Measurements from ENCODE around the gene ESR2.

The ESR2 gene

GRCh38 chr14:64217308-64217707 lies 76.9 kb downstream of the ESR2 start:
- Histone ChIP-seq H3K9me3 (ENCODE audit: control insufficient read depth, insufficient read depth, low read length) (no peaks in the 10 kb centered on the region), H3K36me3 (ENCODE audit: control insufficient read depth, low read length) (peaks cover 98% of the 10 kb centered on the region), H3F3A (ENCODE audit: control insufficient read depth, insufficient read depth) (peaks cover 29% of the 10 kb centered on the region)

GRCh38 chr14:64215978-64216377 lies 78.2 kb downstream of the ESR2 start:
- H3F3A ChIP-seq (ENCODE audit: control insufficient read depth, insufficient read depth), result peaks cover 32% of the 10 kb centered on the region
- peak overlapping the region; percentile 90 for H3K27ac ChIP-seq (ENCODE audit: low read depth, low read length)
- H3K4me1 ChIP-seq (ENCODE audit: control insufficient read depth, low read length), result peaks cover 72% of the 10 kb centered on the region
- no peak for TF ChIP-seq EZH2phosphoT487 (IDR thresholded peaks at IDR 0.05; ENCODE audit: borderline replicate concordance, low read length)
- no peak for TF ChIP-seq CTCF (IDR thresholded peaks at IDR 0.05; ENCODE audit: low read depth, low read length, poor library complexity, severe bottlenecking)
- peaks cover 28% of the 10 kb centered on the region for H3K79me2 ChIP-seq (ENCODE audit: control insufficient read depth, low read length)
- H4K20me1 ChIP-seq (ENCODE audit: control insufficient read depth, insufficient read depth, low read depth, low read length), result no peaks in the 10 kb centered on the region
- no peaks in the 10 kb centered on the region for H3K9me2 ChIP-seq (replicated peaks; ENCODE audit: control insufficient read depth, low read length)
- H3K9me3 ChIP-seq (ENCODE audit: control insufficient read depth, insufficient read depth, low read length), result no peaks in the 10 kb centered on the region
- peak overlapping the region; percentile 67 for H3K4me2 ChIP-seq (ENCODE audit: low read length)
- peaks cover 98% of the 10 kb centered on the region for H3K36me3 ChIP-seq (ENCODE audit: control insufficient read depth, low read length)
- H3K4me3 ChIP-seq (ENCODE audit: low read length), result peak overlapping the region; percentile 55
- no peaks in the 10 kb centered on the region for H3K27me3 ChIP-seq (ENCODE audit: control insufficient read depth, low read length)

More at GRCh38 chr14:64217308-64217707, 76.9 kb downstream of the ESR2 start:
- TF ChIP-seq CTCF (IDR thresholded peaks at IDR 0.05; ENCODE audit: low read depth, low read length, poor library complexity, severe bottlenecking), result no peak
- TF ChIP-seq EZH2phosphoT487 (IDR thresholded peaks at IDR 0.05; ENCODE audit: borderline replicate concordance, low read length), result no peak
- no peaks in the 10 kb centered on the region for H3K27me3 ChIP-seq (ENCODE audit: control insufficient read depth, low read length)
- H3K4me3 ChIP-seq (ENCODE audit: low read length), result peak overlapping the region; percentile 55
- H3K79me2 ChIP-seq (ENCODE audit: control insufficient read depth, low read length), result peaks cover 28% of the 10 kb centered on the region
- peak overlapping the region; percentile 90 for H3K27ac ChIP-seq (ENCODE audit: low read depth, low read length)
- H3K4me2 ChIP-seq (ENCODE audit: low read length), result peak overlapping the region; percentile 67
- H3K4me1 ChIP-seq (ENCODE audit: control insufficient read depth, low read length), result peaks cover 72% of the 10 kb centered on the region
- no peaks in the 10 kb centered on the region for H4K20me1 ChIP-seq (ENCODE audit: control insufficient read depth, insufficient read depth, low read depth, low read length)
- H3K9me2 ChIP-seq (replicated peaks; ENCODE audit: control insufficient read depth, low read length), result no peaks in the 10 kb centered on the region

- H3K79me2 ChIP-seq (ENCODE audit: control insufficient read depth, low read length), result peaks cover 28% of the 10 kb centered on the region
- H4K20me1 ChIP-seq (ENCODE audit: control insufficient read depth, insufficient read depth, low read depth, low read length), result no peaks in the 10 kb centered on the region
- H3K4me2 ChIP-seq (ENCODE audit: low read length), result peak overlapping the region; percentile 67
- H3K27me3 ChIP-seq (ENCODE audit: control insufficient read depth, low read length), result no peaks in the 10 kb centered on the region
- peak overlapping the region; percentile 55 for H3K4me3 ChIP-seq (ENCODE audit: low read length)
- peaks cover 98% of the 10 kb centered on the region for H3K36me3 ChIP-seq (ENCODE audit: control insufficient read depth, low read length)
- peaks cover 32% of the 10 kb centered on the region for H3F3A ChIP-seq (ENCODE audit: control insufficient read depth, insufficient read depth)
- H3K9me3 ChIP-seq (ENCODE audit: control insufficient read depth, insufficient read depth, low read length), result no peaks in the 10 kb centered on the region
- no peak for TF ChIP-seq EZH2phosphoT487 (IDR thresholded peaks at IDR 0.05; ENCODE audit: borderline replicate concordance, low read length)
- H3K4me1 ChIP-seq (ENCODE audit: control insufficient read depth, low read length), result peaks cover 67% of the 10 kb centered on the region
- peak overlapping the region; percentile 90 for H3K27ac ChIP-seq (ENCODE audit: low read depth, low read length)
- H3K9me2 ChIP-seq (replicated peaks; ENCODE audit: control insufficient read depth, low read length), result no peaks in the 10 kb centered on the region
These were observed 78.9 kb downstream of the ESR2 start for GRCh38 chr14:64215274-64215673.

GRCh38 chr14:64213853-64214570 lies 80.2 kb downstream of the ESR2 start:
- Histone ChIP-seq H3K27ac (ENCODE audit: low read depth, low read length) (peak overlapping the region; percentile 22; the same call in 1 of the 2 replicates), H3K9me3 (ENCODE audit: control insufficient read depth, insufficient read depth, low read length) (no peaks in the 10 kb centered on the region), H3K27me3 (ENCODE audit: control insufficient read depth, low read length) (no peaks in the 10 kb centered on the region), H3K9me2 (replicated peaks; ENCODE audit: control insufficient read depth, low read length) (no peaks in the 10 kb centered on the region), H3F3A (ENCODE audit: control insufficient read depth, insufficient read depth) (peaks cover 32% of the 10 kb centered on the region), H3K4me3 (ENCODE audit: low read length) (no peak overlapping the region), H3K4me1 (ENCODE audit: control insufficient read depth, low read length) (peaks cover 54% of the 10 kb centered on the region), H3K4me2 (ENCODE audit: low read length) (no peak overlapping the region), H3K79me2 (ENCODE audit: control insufficient read depth, low read length) (peaks cover 18% of the 10 kb centered on the region), H3K36me3 (ENCODE audit: control insufficient read depth, low read length) (peaks cover 98% of the 10 kb centered on the region), H4K20me1 (ENCODE audit: control insufficient read depth, insufficient read depth, low read depth, low read length) (no peaks in the 10 kb centered on the region)
- TF ChIP-seq EZH2phosphoT487 (IDR thresholded peaks at IDR 0.05; ENCODE audit: borderline replicate concordance, low read length) (no peak), CTCF (IDR thresholded peaks at IDR 0.05; ENCODE audit: low read depth, low read length, poor library complexity, severe bottlenecking) (no peak)

All from DOHH2 (cell line).